HG02623 (cell line): ENCODE results near the gene ADAM22.
"Not testable (repeated sequence)": the region's sequence is repeated elsewhere in the genome, so short reads cannot be mapped to it uniquely, and the experiment has no call there.

Experiments
- ATAC-seq: cut with Tn5 transposase; IDR thresholded peaks from one replicate; pipeline ENCODE4 v1.9.1; 2021; ENCODE audit warnings: moderate library complexity; ENCODE audit not compliant: unreplicated experiment

The ADAM22 gene

GRCh38 chr7:87933953-87934698, at the start of gene ADAM22:
Gene ADAM22 (plus strand): TSS chr7:87934251. CDS start chr7:87934466, 215 bp downstream.
- peak; percentile 98 for ATAC-seq

GRCh38 chr7:87885018-87885417, 49.0 kb upstream of the ADAM22 start:
- no peak for ATAC-seq

- no peak for ATAC-seq
Observed at GRCh38 chr7:87886875-87887274, 47.2 kb upstream of the ADAM22 start.

- no peak for ATAC-seq
Observed at GRCh38 chr7:87895363-87895762, 38.7 kb upstream of the ADAM22 start.

- ATAC-seq = no peak
Observed at GRCh38 chr7:87899255-87899654, 34.8 kb upstream of the ADAM22 start.

- ATAC-seq = not testable (repeated sequence)
Observed at GRCh38 chr7:87907136-87907906, 26.7 kb upstream of the ADAM22 start.

- not testable (repeated sequence) for ATAC-seq
Observed at GRCh38 chr7:87908814-87909213, 25.2 kb upstream of the ADAM22 start.

GRCh38 chr7:87912121-87912520, 21.9 kb upstream of the ADAM22 start:
- no peak for ATAC-seq

- ATAC-seq = no peak
Observed at GRCh38 chr7:87918740-87919139, 15.3 kb upstream of the ADAM22 start.

GRCh38 chr7:87919875-87920274, 14.2 kb upstream of the ADAM22 start:
- ATAC-seq = no peak

- ATAC-seq = no peak
Observed at GRCh38 chr7:87920578-87920977, 13.5 kb upstream of the ADAM22 start.

GRCh38 chr7:87922759-87923395, 11.2 kb upstream of the ADAM22 start:
- not testable (repeated sequence) for ATAC-seq

GRCh38 chr7:87926581-87927461, 7.2 kb upstream of the ADAM22 start:
- ATAC-seq = peak; percentile 96

GRCh38 chr7:87933605-87933952, 472 bp upstream of the ADAM22 start:
- ATAC-seq = no peak

GRCh38 chr7:87934699-87935383, 790 bp downstream of the ADAM22 start:
- no peak for ATAC-seq

GRCh38 chr7:87935384-87935706, 1.3 kb downstream of the ADAM22 start:
- ATAC-seq = no peak

- no peak for ATAC-seq
Observed at GRCh38 chr7:87941138-87941537, 7.1 kb downstream of the ADAM22 start.

GRCh38 chr7:87944547-87944946, 10.5 kb downstream of the ADAM22 start:
- no peak for ATAC-seq

GRCh38 chr7:87945926-87946325, 11.9 kb downstream of the ADAM22 start:
- ATAC-seq = not testable (repeated sequence)

GRCh38 chr7:87948371-87948770, 14.3 kb downstream of the ADAM22 start:
- ATAC-seq = no peak
